Activated T-helper 1 cell treated with Interleukin-2 at 50 U/mL for 16 hours (primary cell): ENCODE results near the gene CFAP92.
A peak's percentile ranks its signal among the peaks of the same experiment; 100 is the strongest.
"Not testable (repeated sequence)": the region's sequence is repeated elsewhere in the genome, so short reads cannot be mapped to it uniquely, and the experiment has no call there.

ENCODE experiments used
- DNase-seq: peaks from one replicate; pipeline ENCODE4 v3.0.0-alpha.2; 2020; ENCODE audit warnings: low read depth

CFAP92 gene

DNA sequence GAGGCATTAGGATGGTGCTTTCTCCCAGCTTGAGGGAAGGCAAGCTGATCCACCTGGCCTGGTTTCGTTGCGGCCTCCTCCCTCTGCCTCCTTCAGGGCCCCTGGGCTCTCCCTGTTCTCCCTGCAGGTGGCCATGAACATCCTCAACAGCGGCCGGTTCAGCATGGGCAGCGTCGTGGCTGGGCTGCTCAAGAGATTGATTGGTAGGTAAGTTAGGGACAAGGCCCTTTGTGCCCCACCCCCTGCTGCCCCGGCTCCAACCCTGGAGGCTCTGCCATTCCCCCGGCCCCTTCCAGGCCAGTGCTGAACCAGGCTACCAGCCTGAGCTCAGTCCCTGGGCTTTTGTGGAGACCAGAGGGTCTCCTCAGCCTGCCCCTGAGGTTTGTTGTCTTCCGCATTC is 91.5 kb downstream of the CFAP92 start:
- no peak for DNase-seq

- DNase-seq, result no peak
Measured at GRCh38 chr3:128895843-128896697, 97.8 kb downstream of the CFAP92 start.

DNA sequence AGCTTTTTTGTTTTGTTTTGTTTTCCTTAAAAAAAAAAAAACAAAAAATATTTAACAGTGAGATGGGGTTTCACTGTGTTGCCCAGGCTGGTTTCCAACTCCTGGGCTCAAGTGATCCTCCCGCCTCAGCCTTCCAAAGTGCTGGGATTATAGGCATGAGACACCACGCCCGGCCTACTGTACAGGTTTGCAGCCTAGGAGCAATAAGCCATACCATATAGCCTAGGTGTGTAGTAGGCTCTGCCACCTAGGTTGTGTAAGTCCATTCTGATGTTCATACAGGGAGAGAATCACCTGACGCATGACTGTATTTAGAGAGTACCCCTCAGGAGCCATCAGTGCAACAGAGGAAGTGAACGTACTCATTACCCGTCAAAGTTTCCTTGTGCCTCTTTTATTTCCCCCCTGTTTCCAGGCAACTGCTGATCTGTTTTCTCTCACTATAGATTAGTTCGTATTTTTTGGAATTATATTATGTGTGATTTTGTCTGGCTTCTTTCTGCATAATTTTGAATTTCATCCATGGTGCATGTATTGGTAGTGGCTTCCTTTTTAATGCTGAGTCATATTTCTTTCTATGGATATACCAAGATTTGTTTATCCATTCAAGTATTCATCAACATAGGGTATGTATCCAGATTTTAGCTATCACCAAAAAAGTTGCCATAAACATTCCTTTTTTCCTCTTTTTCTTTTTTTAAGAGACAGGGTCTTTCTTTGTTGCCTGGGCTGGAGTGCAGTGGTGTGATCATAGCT is 104.6 kb downstream of the CFAP92 start:
- DNase-seq, result no peak

- DNase-seq, result no peak
Measured at GRCh38 chr3:128884992-128885391, 108.9 kb downstream of the CFAP92 start.

DNA sequence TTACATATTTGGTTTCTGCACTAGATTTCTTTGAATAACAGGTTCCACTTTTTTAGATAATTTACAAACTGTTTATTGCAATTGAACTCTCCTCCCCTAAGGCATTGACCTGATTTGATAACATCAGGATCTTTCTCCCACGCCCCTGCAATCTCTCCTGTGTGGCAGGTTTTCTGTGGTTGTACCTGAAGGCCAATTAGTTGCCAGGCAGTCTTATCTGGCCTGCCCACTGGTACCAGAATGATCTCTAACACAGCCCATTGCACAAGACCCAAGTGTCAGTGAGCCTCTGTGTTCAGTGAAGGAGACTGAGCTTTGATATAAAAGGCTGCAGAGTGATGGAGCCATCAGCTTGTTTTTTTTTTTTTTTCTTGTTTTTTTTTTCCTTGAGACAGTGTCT is 111.2 kb downstream of the CFAP92 start:
- no peak for DNase-seq

- DNase-seq, result no peak
Measured at GRCh38 chr3:128881576-128881975, 112.3 kb downstream of the CFAP92 start.

GRCh38 chr3:128880455-128880854 is 113.4 kb downstream of the CFAP92 start:
- not testable (repeated sequence) for DNase-seq

- DNase-seq, result no peak
Measured at GRCh38 chr3:128879991-128880390, 113.9 kb downstream of the CFAP92 start.

- peak; percentile 96 for DNase-seq
Measured at GRCh38 chr3:128879125-128879969, 114.5 kb downstream of the CFAP92 start, which contains the start of gene ACAD9. Gene ACAD9, plus strand, starts transcription at chr3:128879620. Its CDS starts 72 bp downstream, at chr3:128879692.

DNA sequence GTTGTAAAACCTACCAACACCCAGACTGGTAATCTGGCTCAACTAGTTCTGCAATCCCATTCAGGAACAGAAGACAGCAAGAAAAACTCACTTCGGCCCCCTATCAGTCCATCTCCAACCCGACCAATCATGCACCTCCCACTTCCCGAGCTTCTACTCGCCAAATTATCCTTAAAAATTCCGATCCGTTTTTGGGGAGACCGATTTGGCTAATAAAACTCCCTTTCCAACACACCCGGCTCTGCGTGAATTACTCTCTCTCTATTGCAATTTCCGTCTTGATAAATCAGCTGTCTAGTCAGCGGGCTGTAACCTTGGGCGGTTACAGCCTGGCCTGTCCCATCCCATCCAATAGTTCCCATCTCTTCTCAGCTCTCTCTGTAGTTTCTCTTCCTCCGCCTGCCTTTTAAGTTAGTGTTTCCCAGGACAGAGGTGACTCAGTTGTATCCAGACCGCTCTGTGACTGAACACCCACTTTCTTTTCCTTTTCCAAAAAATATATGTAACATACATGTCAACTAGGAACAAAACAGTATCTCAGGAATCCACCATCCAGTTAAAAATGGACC is 115.2 kb downstream of the CFAP92 start:
- DNase-seq, result no peak

GRCh38 chr3:128878011-128878457 is 115.8 kb downstream of the CFAP92 start:
- DNase-seq, result no peak

DNA sequence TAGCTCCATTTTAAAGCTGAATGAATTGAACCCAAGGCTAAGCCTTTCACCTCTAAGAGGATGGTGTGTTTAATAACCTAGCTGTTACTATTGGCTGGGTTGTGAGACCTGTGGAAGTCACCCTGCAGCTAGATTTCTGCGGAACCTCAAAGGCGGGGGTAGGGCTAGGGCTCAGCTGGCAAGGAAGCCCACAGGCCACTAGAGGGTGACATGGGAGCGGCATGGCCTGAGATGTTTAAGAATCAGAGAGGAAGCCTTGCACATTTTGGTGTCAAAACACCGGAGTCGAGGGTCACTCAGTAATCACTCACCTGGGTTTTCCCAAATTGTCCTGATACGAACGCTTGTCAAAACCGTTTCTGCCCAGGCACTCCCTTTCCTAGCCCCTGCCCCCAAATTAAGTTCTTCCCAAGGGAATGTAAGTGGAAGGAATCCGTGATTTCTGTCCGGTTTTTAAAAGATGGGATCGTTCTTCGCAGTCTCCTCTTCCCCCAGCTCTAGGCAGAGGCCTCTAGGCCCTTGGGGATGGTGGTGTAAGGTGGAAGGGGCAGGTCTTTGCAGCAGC is 118.2 kb downstream of the CFAP92 start:
- peak; percentile 33 for DNase-seq

DNA sequence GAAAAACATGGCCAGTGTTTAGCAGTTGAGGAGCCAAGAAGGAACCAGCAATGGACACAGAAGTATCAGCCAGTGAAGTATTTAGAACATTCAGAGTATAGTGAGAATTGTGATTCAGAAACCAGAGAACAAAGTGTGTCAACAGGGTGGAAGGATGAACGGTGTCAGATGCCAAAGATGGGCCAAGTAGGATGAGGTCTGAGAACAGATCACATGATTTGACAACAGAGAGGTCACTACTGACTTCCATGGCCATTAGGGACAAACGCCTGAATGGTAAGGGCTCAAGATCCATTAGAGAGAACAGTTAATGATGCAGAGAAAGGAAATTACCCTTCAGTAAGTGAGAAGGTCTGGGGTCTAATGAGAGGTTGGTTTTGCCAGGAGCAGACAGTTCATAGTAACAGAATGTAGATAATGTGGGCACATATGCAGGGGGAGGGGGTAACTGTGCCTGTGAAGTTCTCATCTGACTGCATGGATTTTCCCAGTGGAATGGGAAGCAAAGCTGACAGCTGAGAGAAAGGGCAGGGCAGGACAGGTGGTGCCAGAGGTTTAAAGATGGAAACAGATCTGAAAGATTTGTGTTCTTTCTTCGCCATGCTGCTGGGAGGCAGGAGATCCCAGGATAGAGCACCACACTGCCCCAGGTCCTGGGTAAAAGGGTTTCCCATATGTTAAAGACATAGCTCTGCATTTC is 119.2 kb downstream of the CFAP92 start:
- DNase-seq, result no peak

DNA sequence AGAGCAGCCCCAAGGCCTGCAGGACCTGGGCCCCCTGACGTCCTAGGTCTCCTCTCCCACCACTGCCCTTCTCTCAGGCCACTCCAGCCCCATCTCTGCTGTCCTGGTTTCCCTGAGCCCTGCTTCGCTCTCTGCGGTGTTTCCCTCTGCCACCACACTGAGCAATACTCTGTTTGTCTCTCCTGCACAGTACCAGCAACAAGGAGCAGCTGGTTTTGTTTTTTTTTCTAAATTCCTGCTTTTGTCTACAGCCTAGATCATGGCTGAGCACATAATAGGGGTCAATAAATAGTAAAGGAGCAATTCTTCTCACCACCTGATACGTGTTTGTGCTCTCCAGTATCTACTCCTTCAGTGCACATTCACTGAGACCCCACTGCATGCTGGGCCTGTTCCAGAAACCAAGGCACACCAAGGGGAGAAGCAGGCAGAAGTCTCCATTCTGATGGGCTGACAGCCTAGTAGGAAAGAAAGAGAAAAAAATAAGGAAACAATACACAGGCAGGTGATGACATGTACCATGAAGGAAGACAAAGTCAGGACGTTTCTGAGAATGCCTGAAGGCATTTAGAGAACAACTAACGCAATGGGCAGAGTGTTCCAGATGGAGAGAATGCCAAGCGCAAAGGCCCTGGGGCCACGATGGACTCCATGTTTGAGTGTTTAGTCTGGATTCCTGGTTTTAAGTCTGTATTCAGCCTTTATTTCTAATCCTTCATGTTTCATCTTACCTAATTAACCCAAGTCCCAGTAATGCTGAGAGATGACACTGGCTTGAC is 120.4 kb downstream of the CFAP92 start:
- no peak for DNase-seq

DNA sequence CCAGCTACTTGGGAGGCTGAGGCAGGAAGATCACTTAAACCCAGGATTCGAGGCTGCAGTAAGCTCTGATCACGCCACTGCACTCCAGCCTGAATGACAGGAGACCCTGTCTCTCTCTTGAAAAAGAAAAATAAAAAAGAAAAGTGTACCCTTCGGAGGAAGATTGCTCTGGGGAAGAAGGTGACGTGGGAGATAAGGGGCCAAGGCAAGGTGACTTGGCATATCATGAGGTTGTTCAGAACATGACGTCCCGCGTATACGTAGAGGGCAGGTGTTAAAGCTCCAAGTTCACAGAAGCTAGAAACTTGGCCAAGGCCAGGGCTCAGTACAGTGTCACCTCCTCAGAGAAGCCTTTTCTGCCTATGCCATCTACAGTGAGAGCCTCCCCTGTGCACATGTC is 121.1 kb downstream of the CFAP92 start:
- DNase-seq, result no peak

GRCh38 chr3:128872282-128872681 is 121.6 kb downstream of the CFAP92 start:
- no peak for DNase-seq

GRCh38 chr3:128870347-128870746 is 123.5 kb downstream of the CFAP92 start:
- DNase-seq, result no peak

DNA sequence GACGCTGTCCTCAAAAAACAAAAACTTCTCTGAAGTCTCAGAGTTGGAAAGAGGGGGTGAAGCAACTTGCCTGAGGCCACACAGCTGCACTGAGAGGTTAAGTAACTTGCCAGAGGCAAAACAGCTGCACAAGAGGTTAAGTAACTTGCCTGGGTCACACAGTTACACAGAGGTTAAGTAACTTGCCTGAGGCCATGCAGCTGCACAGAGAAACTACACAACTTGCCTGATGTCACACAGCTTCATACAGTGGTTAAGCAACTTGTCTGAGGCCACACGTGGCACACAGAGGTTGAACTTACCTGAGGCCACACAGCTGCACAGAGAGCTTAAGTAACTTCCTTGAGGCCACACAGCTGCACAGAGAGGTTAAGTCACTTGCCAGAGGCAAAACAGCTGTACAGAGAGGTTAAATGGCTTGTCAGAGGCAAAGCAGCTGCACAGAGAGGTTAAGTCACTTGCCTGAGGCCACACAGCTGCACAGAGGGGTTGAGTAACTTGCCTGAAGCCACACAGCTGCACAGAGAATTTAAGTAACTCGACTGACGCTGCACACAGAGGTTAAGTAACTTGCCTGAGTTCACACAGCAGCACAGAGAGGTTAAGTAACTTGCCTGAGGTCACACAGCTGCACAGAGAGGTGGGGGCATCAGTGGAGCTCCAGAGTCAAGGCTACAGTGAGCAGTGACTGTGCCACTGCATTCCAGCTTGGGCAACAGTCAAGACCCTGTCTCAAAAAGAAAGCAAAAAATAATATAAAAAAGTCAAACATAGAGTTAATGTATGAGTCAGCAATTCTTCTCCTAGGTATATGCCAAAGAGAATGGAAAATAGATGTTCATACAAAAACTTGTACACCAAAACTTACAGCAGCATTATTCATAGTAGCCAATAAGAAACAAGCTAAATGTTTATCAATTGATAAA is 126.4 kb downstream of the CFAP92 start:
- DNase-seq, result no peak
